GM12891 (cell line): ENCODE measurements around the gene MX2.
A peak's percentile ranks its signal among the peaks of the same experiment; 100 is the strongest.

Experiments
- DNase-seq: peaks from one replicate; pipeline ENCODE4 v3.0.0; 2011; ENCODE audit warnings: low spot score; ENCODE audit not compliant: insufficient read length
- FAIRE-seq: peaks from 2 replicates; lab custom pipeline; 2011; peaks lifted over from hg19 to GRCh38; lab: Jason Lieb, UNC
- PAX5 ChIP-seq: IDR thresholded peaks from 2 replicates; pipeline ENCODE4 v1.6.1; 2011; ENCODE audit warnings: low read length, moderate library complexity, mild to moderate bottlenecking; ENCODE audit not compliant: insufficient read depth, severe bottlenecking
- POLR2A ChIP-seq: IDR thresholded peaks from 2 replicates; pipeline ENCODE4 v1.6.1; 2011; ENCODE audit warnings: low read depth, low read length, control low read depth
- POLR2AphosphoS5 ChIP-seq: IDR thresholded peaks from 2 replicates; pipeline ENCODE4 v1.6.1; 2011; ENCODE audit warnings: low read depth, low read length, control low read depth
- POU2F2 ChIP-seq: IDR thresholded peaks from 2 replicates; pipeline ENCODE4 v1.6.1; 2011; ENCODE audit warnings: low read depth, mild to moderate bottlenecking, control low read depth, low read length, moderate library complexity
- SPI1 ChIP-seq: IDR thresholded peaks from 2 replicates; pipeline ENCODE4 v1.6.1; 2011; ENCODE audit warnings: low read depth, low read length, control low read depth
- TAF1 ChIP-seq: IDR thresholded peaks from 2 replicates; pipeline ENCODE4 v1.6.1; 2011; ENCODE audit warnings: low read depth, low read length, control low read depth

MX2 gene

GRCh38 chr21:41433566-41433965 lies 71.7 kb downstream of the MX2 start:
- TF ChIP-seq POLR2AphosphoS5 (no peak), POLR2A (peak; percentile 52; the same call in 1 of the 2 replicates)
- DNase-seq: no peak
- FAIRE-seq: peak; percentile 31

DNA sequence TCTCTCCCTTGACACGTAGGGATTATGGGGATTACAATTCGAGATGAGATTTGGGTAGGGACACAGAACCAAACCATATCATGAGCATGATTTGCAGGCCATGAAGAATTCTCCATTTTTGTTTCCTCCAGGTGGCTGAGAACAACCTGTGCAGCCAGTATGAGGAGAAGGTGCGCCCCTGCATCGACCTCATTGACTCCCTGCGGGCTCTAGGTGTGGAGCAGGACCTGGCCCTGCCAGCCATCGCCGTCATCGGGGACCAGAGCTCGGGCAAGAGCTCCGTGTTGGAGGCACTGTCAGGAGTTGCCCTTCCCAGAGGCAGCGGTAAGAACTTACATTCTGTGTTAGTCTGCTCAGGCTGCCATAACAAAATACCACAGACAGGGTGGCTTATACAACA lies 73.9 kb downstream of the MX2 start:
- TF ChIP-seq POU2F2 (no peak), POLR2AphosphoS5 (no peak; the same call in 1 of the 2 replicates), TAF1 (no peak), PAX5 (no peak), SPI1 (no peak), POLR2A (no peak)
- FAIRE-seq: no peak
- no peak for DNase-seq

DNA sequence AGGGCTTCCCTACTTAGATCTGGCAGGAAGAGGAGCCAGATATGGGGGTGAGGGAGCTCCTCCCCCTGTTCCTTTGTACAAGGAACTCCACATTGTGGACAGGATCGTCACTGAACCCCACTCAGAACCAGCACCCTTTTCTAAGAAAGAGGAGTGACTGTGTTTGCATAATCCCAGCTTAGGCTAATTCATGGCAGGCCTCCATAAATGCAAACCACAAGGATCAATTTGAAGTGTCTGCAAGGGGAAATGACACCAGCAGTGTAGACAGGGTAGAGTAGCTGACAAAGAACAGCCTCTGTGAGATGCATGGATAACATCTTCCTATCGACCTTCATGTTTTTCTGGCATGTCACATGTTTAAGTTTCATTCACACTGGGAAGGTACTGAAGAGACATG lies 75.9 kb downstream of the MX2 start:
- TF ChIP-seq PAX5 (no peak), POLR2AphosphoS5 (no peak), POU2F2 (no peak), SPI1 (no peak), POLR2A (no peak; the same call in 1 of the 2 replicates), TAF1 (no peak)
- DNase-seq (no peak), FAIRE-seq (peak; percentile 64)

DNA sequence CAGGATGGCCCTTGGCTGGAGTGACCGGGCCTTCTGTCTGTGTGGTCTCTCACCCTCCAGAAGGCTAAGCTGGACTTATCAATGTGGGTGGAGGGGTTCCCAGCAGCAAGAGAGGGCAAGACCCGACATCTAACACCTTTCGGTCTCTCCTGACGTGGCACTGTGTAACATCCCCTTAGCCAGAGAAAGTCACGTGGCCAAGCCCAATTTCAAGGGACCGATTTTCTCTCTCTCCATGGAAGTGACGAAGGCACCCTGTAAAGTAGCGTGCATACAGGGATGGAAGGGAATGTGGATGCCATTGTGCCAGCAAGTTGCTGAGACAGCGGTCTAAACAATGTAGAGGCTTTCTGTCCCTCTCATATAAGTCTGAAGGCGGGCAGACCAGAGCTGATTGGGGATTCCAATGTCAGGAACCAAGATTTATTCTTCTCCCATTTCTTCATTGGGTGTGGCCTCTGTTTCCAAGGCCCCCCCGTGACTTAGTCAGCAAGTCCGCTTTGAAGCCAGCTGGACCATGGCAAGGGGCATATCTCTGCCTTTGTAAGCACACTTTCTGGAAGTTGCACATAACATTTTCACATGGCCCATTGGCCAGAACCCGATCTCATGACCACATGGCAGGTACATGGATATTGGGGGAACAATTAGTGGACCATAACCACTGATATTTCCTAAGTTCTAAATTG lies 76.7 kb downstream of the MX2 start:
- DNase-seq: no peak
- TF ChIP-seq POU2F2: no peak
- TF ChIP-seq POLR2AphosphoS5: no peak; the same call in 1 of the 2 replicates
- TF ChIP-seq SPI1: no peak
- TF ChIP-seq POLR2A: peak; percentile 17; the same call in 1 of the 2 replicates
- no peak for TF ChIP-seq PAX5
- TF ChIP-seq TAF1: no peak
- FAIRE-seq: no peak

GRCh38 chr21:41439248-41439647 lies 77.4 kb downstream of the MX2 start:
- FAIRE-seq (no peak), DNase-seq (no peak)
- TF ChIP-seq POLR2AphosphoS5 (peak; percentile 18; the same call in 1 of the 2 replicates), POU2F2 (no peak)

DNA sequence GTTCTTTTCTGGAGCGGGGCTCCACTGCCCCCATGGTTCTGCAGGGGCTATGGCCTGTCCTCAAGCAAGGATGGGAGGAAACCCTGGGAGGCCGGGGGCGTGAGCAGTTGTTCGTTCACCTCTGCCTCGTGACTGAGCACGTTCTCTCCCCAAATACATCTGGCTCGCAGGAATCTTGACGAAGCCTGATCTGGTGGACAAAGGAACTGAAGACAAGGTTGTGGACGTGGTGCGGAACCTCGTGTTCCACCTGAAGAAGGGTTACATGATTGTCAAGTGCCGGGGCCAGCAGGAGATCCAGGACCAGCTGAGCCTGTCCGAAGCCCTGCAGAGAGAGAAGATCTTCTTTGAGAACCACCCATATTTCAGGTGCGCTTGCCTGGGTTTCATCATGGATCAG lies 79.7 kb downstream of the MX2 start:
- FAIRE-seq (no peak), DNase-seq (no peak)
- TF ChIP-seq POLR2A: no peak; the same call in 1 of the 2 replicates
- 0 out of 2 replicates have a peak, but pooled peaks have one; percentile 53 for TF ChIP-seq POLR2AphosphoS5

DNA sequence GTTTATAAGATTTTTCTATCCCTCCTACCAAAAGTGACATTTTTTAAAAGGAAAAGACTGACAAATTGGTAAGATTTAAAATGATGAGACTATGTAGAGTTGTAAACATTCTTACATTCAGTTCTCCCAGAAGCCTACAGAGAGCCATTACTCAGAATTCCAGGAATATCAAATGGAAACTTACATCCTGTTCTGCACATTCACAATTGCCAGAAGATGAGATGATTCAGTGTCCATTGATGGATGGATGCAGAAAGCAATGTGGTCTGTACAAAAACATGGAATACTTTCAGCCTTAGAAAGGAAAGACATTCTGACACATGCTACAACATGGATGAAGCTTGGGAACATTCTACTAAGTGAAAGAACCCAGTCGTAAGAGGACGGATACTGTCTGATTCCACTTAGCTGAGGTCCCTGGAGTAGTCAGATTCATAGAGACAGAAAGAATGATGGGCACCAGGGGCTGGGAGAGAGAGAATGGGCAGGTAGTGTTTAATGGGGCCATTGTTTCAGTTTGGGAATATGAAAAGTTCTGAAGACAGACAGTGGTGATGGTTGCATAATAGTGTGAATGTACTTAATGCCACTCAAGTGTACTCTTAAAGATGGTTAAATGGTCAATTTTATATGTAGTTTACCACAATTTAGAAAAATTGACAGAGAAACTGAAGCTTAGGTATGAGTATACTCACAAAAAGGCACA lies 80.8 kb downstream of the MX2 start:
- TF ChIP-seq SPI1: no peak
- TF ChIP-seq POLR2A: peak; percentile 61; the same call in 1 of the 2 replicates
- TF ChIP-seq POLR2AphosphoS5: peak; percentile 17; the same call in 1 of the 2 replicates
- FAIRE-seq (peak; percentile 16), DNase-seq (no peak)

DNA sequence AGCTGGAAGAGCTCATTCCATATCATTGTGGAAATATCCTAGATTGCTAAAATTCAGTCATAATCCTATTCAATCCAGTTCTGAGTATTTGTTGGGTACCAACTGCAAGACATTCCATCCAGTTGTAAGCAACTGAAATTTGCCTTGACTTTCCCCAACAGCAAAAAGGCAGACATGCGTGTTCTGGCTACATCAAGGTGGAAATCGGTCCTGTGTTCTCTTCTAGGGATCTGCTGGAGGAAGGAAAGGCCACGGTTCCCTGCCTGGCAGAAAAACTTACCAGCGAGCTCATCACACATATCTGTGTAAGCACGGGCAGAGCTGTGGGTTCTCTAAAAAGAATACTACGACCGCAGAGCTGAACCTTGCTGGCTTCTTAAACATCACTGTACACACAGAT lies 81.7 kb downstream of the MX2 start:
- TF ChIP-seq POLR2AphosphoS5 (0 out of 2 replicates have a peak, but pooled peaks have one; percentile 62), TAF1 (no peak)
- FAIRE-seq: no peak
- no peak for DNase-seq

GRCh38 chr21:41444703-41445464 lies 83.1 kb downstream of the MX2 start:
- FAIRE-seq (no peak), DNase-seq (no peak)
- peak; percentile 37 for TF ChIP-seq POLR2AphosphoS5
- no peak for TF ChIP-seq SPI1
- TF ChIP-seq POU2F2: no peak
- TF ChIP-seq PAX5: no peak
- TF ChIP-seq TAF1: no peak
- 0 out of 2 replicates have a peak, but pooled peaks have one; percentile 51 for TF ChIP-seq POLR2A

DNA sequence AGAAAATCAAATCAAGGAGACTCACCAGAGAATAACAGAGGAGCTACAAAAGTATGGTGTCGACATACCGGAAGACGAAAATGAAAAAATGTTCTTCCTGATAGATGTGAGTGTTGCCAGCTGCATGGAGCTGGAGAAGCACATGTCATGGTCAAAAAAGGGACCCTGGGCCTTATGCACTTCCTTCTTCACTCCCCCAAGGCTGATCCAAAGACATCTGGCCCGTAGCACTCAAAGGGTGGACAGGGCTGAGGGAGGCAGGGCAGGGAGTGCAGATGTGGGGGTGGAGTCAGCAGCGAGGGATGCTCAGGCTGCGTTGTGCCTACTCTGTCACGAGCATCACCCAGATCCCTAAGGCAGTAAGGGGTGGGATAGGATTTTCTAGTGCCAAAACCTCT lies 83.6 kb downstream of the MX2 start:
- DNase-seq (no peak), FAIRE-seq (no peak)
- TF ChIP-seq POU2F2 (0 out of 2 replicates have a peak, but pooled peaks have one; percentile 8), PAX5 (no peak)
